ENCODE measurements around the gene ABTB2. TPM values are rescaled to one million over a fixed set of nuclear protein-coding genes. Genes with fewer than 3 reads are reported as not detected.

The ABTB2 gene
- total and polyA plus RNA-seq, 10 of the 15 experiments (the other 5 are each of a cell fraction or from before 2014, with no cell fraction given), result 0.13 to 2.1 (median 0.72) TPM

GRCh38 chr11:34139346-34139745 lies 218.5 kb downstream of the ABTB2 start:
- 88% methylated on average over 7 of the region's 7 CpGs for WGBS (ENCODE audit: insufficient coverage, insufficient replicate concordance, low lambda C conversion rate, missing lambda C conversion rate)
- H3K4me3 ChIP-seq, result no peak overlapping the region
- in situ Hi-C loops (cut with MboI) (no loop called here), intact Hi-C loops (cut with micrococcal nuclease; ENCODE audit: unreplicated experiment) (no loop called here)
- ChIA-PET CTCF (no interaction called here), POLR2A (no interaction called here), SMC1A (ENCODE audit: uncharacterized antibody, unreplicated experiment) (no interaction called here), RAD21 (ENCODE audit: unreplicated experiment) (no interaction called here)
- peaks cover 7% of the 10 kb centered on the region for H3K4me1 ChIP-seq (ENCODE audit: control insufficient read depth, insufficient read depth, low read length)
- H3K27me3 ChIP-seq (replicated peaks in 1 of 2; ENCODE audit: control insufficient read depth in 2 of 2, insufficient read depth in 2 of 2, low read length in 1 of 2), result no peaks in the 10 kb centered on the region
- FAIRE-seq (no peak), DNase-seq (ENCODE audit: low read depth, low spot score) (no peak), ATAC-seq (no peak)
- TF ChIP-seq CEBPB (IDR thresholded peaks at IDR 0.05; ENCODE audit: borderline replicate concordance in 1 of 2, low read depth in 2 of 2, low read length in 2 of 2), result no peak
- TF ChIP-seq YBX1 (IDR thresholded peaks at IDR 0.05), result no peak
- TF ChIP-seq ESRRA (IDR thresholded peaks at IDR 0.05; ENCODE audit: low read length), result no peak
- TF ChIP-seq SPI1 (IDR thresholded peaks at IDR 0.05; ENCODE audit: borderline replicate concordance, insufficient read depth, low read depth, low read length), result no peak
- no peak for TF ChIP-seq NFXL1 (IDR thresholded peaks at IDR 0.05; ENCODE audit: borderline replicate concordance)
- no peak for TF ChIP-seq ZSCAN29 (IDR thresholded peaks at IDR 0.05)
- no peak for TF ChIP-seq SIN3A (IDR thresholded peaks at IDR 0.05; ENCODE audit: low read depth, low read length)
- no peak for TF ChIP-seq ZNF24 (IDR thresholded peaks at IDR 0.05)
- TF ChIP-seq RAD21 (IDR thresholded peaks at IDR 0.05; ENCODE audit: insufficient read depth, low read depth, low read length), result no peak
- no peak for TF ChIP-seq IRF4 (IDR thresholded peaks at IDR 0.05; ENCODE audit: low read depth, low read length)
- no peak for TF ChIP-seq MYC (IDR thresholded peaks at IDR 0.05; ENCODE audit: insufficient read depth, insufficient read length, insufficient replicate concordance, low read length, severe bottlenecking)
- no peak for TF ChIP-seq EZH2 (IDR thresholded peaks at IDR 0.05; ENCODE audit: borderline replicate concordance, control insufficient read depth, low read depth, low read length)
- no peak for TF ChIP-seq HDAC2 (IDR thresholded peaks at IDR 0.05)
- no peak for TF ChIP-seq USF1 (IDR thresholded peaks at IDR 0.05; ENCODE audit: borderline replicate concordance, extremely low read length, insufficient read depth, low read depth, low read length)
- no peak overlapping the region for H3K9ac ChIP-seq (ENCODE audit: control insufficient read depth, insufficient read depth, low read length)
- BruUV-seq (replicated peaks), result no TSS peak
- no peaks in the 10 kb centered on the region for H3K79me2 ChIP-seq (ENCODE audit: control insufficient read depth, insufficient read depth, low read length)
- H3K9me3 ChIP-seq (replicated peaks; ENCODE audit: control insufficient read depth, insufficient read depth, low read length), result no peaks in the 10 kb centered on the region
- H4K20me1 ChIP-seq (ENCODE audit: control insufficient read depth, insufficient read depth), result no peaks in the 10 kb centered on the region
- peaks cover 51 to 68% of the 10 kb centered on the region in 2 experiments for H3K36me3 ChIP-seq (ENCODE audit: control insufficient read depth in 2 of 2, insufficient read depth in 2 of 2, low read length in 1 of 2)
- no peak overlapping the region for H2AFZ ChIP-seq (ENCODE audit: control insufficient read depth, low read depth, low read length)
- H3K27ac ChIP-seq (ENCODE audit: control insufficient read depth, insufficient read depth), result no peak overlapping the region
- H3K4me2 ChIP-seq (ENCODE audit: control insufficient read depth, insufficient read depth), result no peak overlapping the region
